Measurements from ENCODE around the gene CYP46A1. TPM values are rescaled to one million over a fixed set of nuclear protein-coding genes. Genes with fewer than 3 reads are reported as not detected.

CYP46A1 gene
- total and polyA plus RNA-seq, 2 experiments from 2014 or later, result 0.22 to 0.29 TPM

DNA sequence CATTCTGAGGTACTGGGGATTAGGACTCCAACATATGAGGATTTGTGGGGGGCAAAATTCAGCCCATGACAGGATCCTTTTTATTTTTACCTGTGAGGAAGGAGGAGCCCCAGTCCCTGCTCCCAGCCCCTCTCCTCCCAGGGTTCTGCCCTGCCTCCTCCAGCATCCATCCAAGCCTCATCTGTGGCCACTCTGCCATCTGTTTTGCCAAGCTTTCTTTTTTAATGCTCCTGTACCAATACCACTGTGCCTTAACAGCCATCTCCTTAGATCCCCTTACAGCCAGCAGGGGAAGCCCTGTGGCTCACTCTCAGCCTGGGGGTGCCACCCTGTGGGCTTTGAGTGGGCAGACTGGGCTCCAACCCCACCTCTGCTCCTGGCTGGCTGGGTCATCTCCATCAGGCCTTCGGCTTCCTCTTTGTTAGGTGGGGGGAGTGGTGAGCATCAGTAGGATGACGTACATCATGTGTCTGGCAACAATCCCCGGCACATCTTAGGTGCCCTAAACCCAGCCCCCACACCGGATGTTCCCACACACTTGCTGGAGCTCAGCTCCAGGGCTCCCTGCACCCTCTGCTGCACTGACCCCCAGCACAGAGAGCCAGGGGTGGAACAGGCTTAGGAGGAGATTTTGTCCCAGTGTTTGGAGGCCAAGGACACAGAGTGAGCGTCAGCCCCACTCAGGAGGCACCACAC is 40.2 kb downstream of the CYP46A1 start:
- Histone ChIP-seq H3K27ac (no peak overlapping the region), H3K27me3 (replicated peaks; ENCODE audit: insufficient read depth) (peaks cover 10% of the 10 kb centered on the region), H3K9me3 (ENCODE audit: low read depth) (no peaks in the 10 kb centered on the region), H3K36me3 (ENCODE audit: low read depth) (no peaks in the 10 kb centered on the region), H3K4me1 (ENCODE audit: insufficient read depth) (no peaks in the 10 kb centered on the region), H3K9ac (no peak overlapping the region), H4K20me1 (ENCODE audit: insufficient read depth) (no peaks in the 10 kb centered on the region), H3K9me2 (ENCODE audit: insufficient read depth) (no peaks in the 10 kb centered on the region), H3K4me2 (ENCODE audit: unreplicated experiment) (no peak overlapping the region), H3K4me3 (no peak overlapping the region), H3F3A (ENCODE audit: insufficient read depth) (no peaks in the 10 kb centered on the region), H2AFZ (no peak overlapping the region), H3K79me2 (ENCODE audit: insufficient read depth) (no peaks in the 10 kb centered on the region)
- DNase-seq, result no peak
- WGBS, 2 experiments (ENCODE audit: low coverage in 1 of 2, low lambda C conversion rate in 2 of 2, missing lambda C conversion rate in 2 of 2), result 86 to 94% methylated on average over 5 of the region's 5 CpGs
- in situ Hi-C loops (cut with MboI), result loop anchor here (5.0 kb wide), 1 partner anchor 158 kb away; no protein-coding TSS in a partner anchor
- TF ChIP-seq EZH2 (IDR thresholded peaks at IDR 0.05; ENCODE audit: insufficient read depth, poor library complexity, severe bottlenecking) (no peak), EZH2phosphoT487 (IDR thresholded peaks at IDR 0.05; ENCODE audit: insufficient read depth, low read depth) (no peak)

DNA sequence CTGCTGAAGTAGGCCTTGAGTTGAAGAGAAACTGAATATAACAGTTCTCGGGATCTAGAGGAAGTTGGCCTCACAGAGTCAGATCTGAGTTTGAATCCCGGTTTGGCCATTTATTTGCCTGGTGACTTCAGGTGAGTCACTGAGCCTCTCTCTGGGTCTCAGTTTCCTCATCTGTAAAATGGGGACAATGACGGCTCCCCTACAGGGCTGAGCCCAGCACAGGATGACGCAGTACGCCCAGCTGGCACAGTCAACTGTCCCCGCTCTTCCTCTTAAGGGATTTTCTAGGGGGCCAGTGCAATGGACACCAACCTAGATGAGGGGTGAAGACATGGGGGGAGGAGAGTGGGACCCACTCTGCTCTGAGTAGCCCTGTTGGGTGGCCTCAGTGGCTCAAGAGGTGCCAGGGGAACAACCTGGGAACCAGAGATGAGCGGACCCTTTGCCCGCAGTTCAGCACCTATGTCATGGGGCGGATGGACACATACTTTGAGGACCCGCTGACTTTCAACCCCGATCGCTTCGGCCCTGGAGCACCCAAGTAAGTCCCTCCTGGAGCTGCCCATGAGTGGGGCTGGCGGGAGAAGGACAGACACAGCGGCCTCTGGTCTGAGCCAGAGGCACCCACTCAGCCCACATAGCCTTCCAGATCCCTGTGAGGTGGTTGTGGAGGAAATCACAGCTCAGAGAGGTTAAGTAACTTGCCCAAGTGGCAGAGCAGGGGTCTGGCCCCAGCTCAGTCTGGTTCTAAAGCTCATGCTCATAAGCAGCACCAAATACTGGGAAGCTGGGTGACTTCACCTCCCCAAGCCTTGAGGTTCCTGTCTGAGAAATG is 41.1 kb downstream of the CYP46A1 start:
- Histone ChIP-seq H3K4me3 (no peak overlapping the region), H3K4me2 (ENCODE audit: unreplicated experiment) (no peak overlapping the region), H3F3A (ENCODE audit: insufficient read depth) (no peaks in the 10 kb centered on the region), H3K9me3 (ENCODE audit: low read depth) (no peaks in the 10 kb centered on the region), H3K36me3 (ENCODE audit: low read depth) (no peaks in the 10 kb centered on the region), H3K4me1 (ENCODE audit: insufficient read depth) (no peaks in the 10 kb centered on the region), H3K27ac (no peak overlapping the region), H4K20me1 (ENCODE audit: insufficient read depth) (no peaks in the 10 kb centered on the region), H2AFZ (no peak overlapping the region), H3K79me2 (ENCODE audit: insufficient read depth) (no peaks in the 10 kb centered on the region), H3K9me2 (ENCODE audit: insufficient read depth) (no peaks in the 10 kb centered on the region), H3K9ac (no peak overlapping the region), H3K27me3 (replicated peaks; ENCODE audit: insufficient read depth) (peaks cover 10% of the 10 kb centered on the region)
- TF ChIP-seq EZH2phosphoT487 (IDR thresholded peaks at IDR 0.05; ENCODE audit: insufficient read depth, low read depth), result no peak
- no peak for TF ChIP-seq EZH2 (IDR thresholded peaks at IDR 0.05; ENCODE audit: insufficient read depth, poor library complexity, severe bottlenecking)
- DNase-seq, result no peak
- in situ Hi-C loops (cut with MboI), result loop anchor here (5.0 kb wide), 1 partner anchor 157 kb away; no protein-coding TSS in a partner anchor
- WGBS, 2 experiments (ENCODE audit: low coverage in 1 of 2, low lambda C conversion rate in 2 of 2, missing lambda C conversion rate in 2 of 2), result 86 to 91% methylated on average over 15 of the region's 15 CpGs

DNA sequence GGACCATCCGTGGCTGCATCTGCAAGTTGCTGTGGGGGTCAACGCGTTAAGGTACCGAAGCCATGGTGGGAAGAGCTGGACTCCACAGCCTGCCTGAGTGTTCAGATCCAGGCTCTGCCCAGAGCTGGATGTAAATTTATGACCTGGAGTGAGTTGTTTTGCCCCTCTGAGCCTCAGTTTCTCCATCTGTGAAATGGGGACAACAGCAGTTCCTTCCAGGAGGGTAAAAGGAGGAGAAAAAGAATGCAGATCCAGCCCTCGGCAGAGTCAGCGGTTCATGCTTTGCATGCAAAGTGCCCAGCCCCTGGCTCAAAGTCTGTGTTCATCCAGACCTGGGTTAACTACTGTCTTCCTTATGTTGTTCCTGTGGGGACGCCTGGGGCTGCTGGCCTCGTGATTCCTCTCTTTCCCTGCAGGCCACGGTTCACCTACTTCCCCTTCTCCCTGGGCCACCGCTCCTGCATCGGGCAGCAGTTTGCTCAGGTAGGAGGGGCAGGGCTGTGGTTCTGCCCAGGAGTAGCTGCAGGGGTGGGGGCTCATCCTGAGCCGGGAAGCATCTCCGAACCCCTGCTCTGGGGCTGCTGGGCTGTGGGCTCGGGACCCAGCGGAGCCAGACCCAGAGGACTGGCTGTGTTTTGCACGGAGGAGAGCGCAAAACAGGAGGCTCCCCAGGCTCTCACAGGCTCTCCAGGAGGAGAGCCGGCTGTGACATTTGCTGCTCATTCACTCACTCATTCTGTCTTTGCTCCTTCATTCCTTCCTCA is 41.9 kb downstream of the CYP46A1 start:
- 64 to 70% methylated on average over 18 of the region's 18 CpGs for WGBS, 2 experiments (ENCODE audit: low coverage in 1 of 2, low lambda C conversion rate in 2 of 2, missing lambda C conversion rate in 2 of 2)
- H3K36me3 ChIP-seq (ENCODE audit: low read depth), result no peaks in the 10 kb centered on the region
- in situ Hi-C loops (cut with MboI), result no loop called here

DNA sequence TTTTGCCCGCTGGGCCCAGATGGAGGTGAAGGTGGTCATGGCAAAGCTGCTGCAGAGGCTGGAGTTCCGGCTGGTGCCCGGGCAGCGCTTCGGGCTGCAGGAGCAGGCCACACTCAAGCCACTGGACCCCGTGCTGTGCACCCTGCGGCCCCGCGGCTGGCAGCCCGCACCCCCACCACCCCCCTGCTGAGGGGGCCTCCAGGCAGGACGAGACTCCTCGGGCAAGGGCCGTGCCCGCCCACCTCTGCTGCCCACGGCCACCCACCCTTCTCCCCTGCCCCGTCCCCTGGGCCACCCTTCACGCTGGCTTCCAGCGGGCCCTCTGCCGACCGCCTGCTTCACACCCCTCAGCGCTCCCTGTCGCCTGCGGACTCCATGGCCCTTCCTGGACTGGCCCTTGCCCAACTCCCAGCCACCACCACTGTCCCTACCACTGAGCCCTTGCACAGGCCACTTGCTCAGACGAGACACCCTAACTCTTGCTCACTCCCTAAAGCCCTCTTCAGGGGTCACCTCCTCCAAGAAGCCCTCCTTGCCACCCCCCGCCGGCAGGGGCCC is 42.5 kb downstream of the CYP46A1 start:
- Histone ChIP-seq H3K27ac (no peak overlapping the region), H2AFZ (no peak overlapping the region), H3K9me3 (ENCODE audit: low read depth) (no peaks in the 10 kb centered on the region), H3K36me3 (ENCODE audit: low read depth) (no peaks in the 10 kb centered on the region), H3K79me2 (ENCODE audit: insufficient read depth) (no peaks in the 10 kb centered on the region), H3K4me1 (ENCODE audit: insufficient read depth) (no peaks in the 10 kb centered on the region), H3K27me3 (replicated peaks; ENCODE audit: insufficient read depth) (peaks cover 7% of the 10 kb centered on the region; the same call in 1 of the 2 replicates), H3K9me2 (ENCODE audit: insufficient read depth) (no peaks in the 10 kb centered on the region), H3K4me2 (ENCODE audit: unreplicated experiment) (no peak overlapping the region), H3F3A (ENCODE audit: insufficient read depth) (no peaks in the 10 kb centered on the region), H4K20me1 (ENCODE audit: insufficient read depth) (no peaks in the 10 kb centered on the region), H3K9ac (no peak overlapping the region), H3K4me3 (no peak overlapping the region)
- DNase-seq, result no peak
- WGBS, 2 experiments (ENCODE audit: low coverage in 1 of 2, low lambda C conversion rate in 2 of 2, missing lambda C conversion rate in 2 of 2), result 78 to 88% methylated on average over 11 to 26 of the region's 26 CpGs
- in situ Hi-C loops (cut with MboI), result no loop called here
- TF ChIP-seq EZH2 (IDR thresholded peaks at IDR 0.05; ENCODE audit: insufficient read depth, poor library complexity, severe bottlenecking) (no peak), EZH2phosphoT487 (IDR thresholded peaks at IDR 0.05; ENCODE audit: insufficient read depth, low read depth) (no peak)

More for the DNA sequence above, 41.9 kb downstream of the CYP46A1 start:
- Histone ChIP-seq H3K9me2 (ENCODE audit: insufficient read depth) (no peaks in the 10 kb centered on the region), H3F3A (ENCODE audit: insufficient read depth) (no peaks in the 10 kb centered on the region), H3K9ac (no peak overlapping the region), H3K79me2 (ENCODE audit: insufficient read depth) (no peaks in the 10 kb centered on the region), H4K20me1 (ENCODE audit: insufficient read depth) (no peaks in the 10 kb centered on the region), H2AFZ (no peak overlapping the region), H3K4me1 (ENCODE audit: insufficient read depth) (no peaks in the 10 kb centered on the region), H3K4me2 (ENCODE audit: unreplicated experiment) (no peak overlapping the region), H3K4me3 (no peak overlapping the region), H3K9me3 (ENCODE audit: low read depth) (no peaks in the 10 kb centered on the region), H3K27me3 (replicated peaks; ENCODE audit: insufficient read depth) (peaks cover 10% of the 10 kb centered on the region), H3K27ac (no peak overlapping the region)
- TF ChIP-seq EZH2phosphoT487 (IDR thresholded peaks at IDR 0.05; ENCODE audit: insufficient read depth, low read depth) (no peak), EZH2 (IDR thresholded peaks at IDR 0.05; ENCODE audit: insufficient read depth, poor library complexity, severe bottlenecking) (no peak)
- DNase-seq, result no peak

All from GM23248 (cell line).